Measurements from ENCODE around the gene KRTAP10-11.

Gene KRTAP10-11

GRCh38 chr21:44671911-44672310 is 25.7 kb downstream of the KRTAP10-11 start:
- H3K4me1 ChIP-seq (ENCODE audit: control insufficient read depth in 2 of 2, insufficient read depth in 1 of 2, low read depth in 1 of 2, low read length in 2 of 2): no peaks in the 10 kb centered on the region
- no peak for DNase-seq (ENCODE audit: low spot score)
- H4K91ac ChIP-seq (ENCODE audit: low read depth, low read length, poor library complexity): no peak overlapping the region
- no peaks in the 10 kb centered on the region for H3K79me1 ChIP-seq (ENCODE audit: low read depth, low read length)
- H3K4me3 ChIP-seq (ENCODE audit: low read length in 2 of 2): no peak overlapping the region
- H3K4ac ChIP-seq (ENCODE audit: low read length): no peak overlapping the region
- H3K18ac ChIP-seq (ENCODE audit: low read length): no peak overlapping the region
- no peak overlapping the region for H2BK12ac ChIP-seq (ENCODE audit: low read length)
- H3K14ac ChIP-seq (ENCODE audit: low read length): no peak overlapping the region
- H2AK5ac ChIP-seq (ENCODE audit: low read depth, low read length): no peak overlapping the region
- no peak overlapping the region for H2BK5ac ChIP-seq (ENCODE audit: low read length)
- no peak overlapping the region for H3K9ac ChIP-seq (ENCODE audit: low read depth, low read length, poor library complexity)
- H2BK15ac ChIP-seq (ENCODE audit: low read length): no peak overlapping the region
- H3K27ac ChIP-seq (replicated peaks; ENCODE audit: low read length): no peak overlapping the region
- H3K4me2 ChIP-seq (ENCODE audit: insufficient read depth, low read length, poor library complexity, severe bottlenecking): no peak overlapping the region
- H3K9me3 ChIP-seq (replicated peaks in 1 of 2; ENCODE audit: control insufficient read depth in 2 of 2, insufficient read depth in 1 of 2, low read depth in 1 of 2, low read length in 2 of 2): peaks cover 18 to 25% of the 10 kb centered on the region in 2 donors
- no peak overlapping the region for H4K8ac ChIP-seq (ENCODE audit: low read depth, low read length)
- no peaks in the 10 kb centered on the region for H3K36me3 ChIP-seq (replicated peaks in 1 of 2; ENCODE audit: control insufficient read depth in 2 of 2, insufficient read depth in 2 of 2, low read length in 2 of 2)
- H2BK120ac ChIP-seq (ENCODE audit: low read depth, low read length): no peak overlapping the region
- peaks cover 0 to 6% (median 0%) of the 10 kb centered on the region in 3 experiments for H3K27me3 ChIP-seq (ENCODE audit: control insufficient read depth in 3 of 3, insufficient read depth in 3 of 3, low read depth in 1 of 3, low read length in 3 of 3)
- H2AFZ ChIP-seq (ENCODE audit: low read length): no peak overlapping the region
- H3K23ac ChIP-seq (ENCODE audit: low read depth, low read length, poor library complexity): no peak overlapping the region
- WGBS, 2 donors (ENCODE audit: extremely low coverage in 2 of 2, insufficient read length in 2 of 2, insufficient replicate concordance in 1 of 2): no CpG with 5 or more reads among the region's 1 CpG

DNA sequence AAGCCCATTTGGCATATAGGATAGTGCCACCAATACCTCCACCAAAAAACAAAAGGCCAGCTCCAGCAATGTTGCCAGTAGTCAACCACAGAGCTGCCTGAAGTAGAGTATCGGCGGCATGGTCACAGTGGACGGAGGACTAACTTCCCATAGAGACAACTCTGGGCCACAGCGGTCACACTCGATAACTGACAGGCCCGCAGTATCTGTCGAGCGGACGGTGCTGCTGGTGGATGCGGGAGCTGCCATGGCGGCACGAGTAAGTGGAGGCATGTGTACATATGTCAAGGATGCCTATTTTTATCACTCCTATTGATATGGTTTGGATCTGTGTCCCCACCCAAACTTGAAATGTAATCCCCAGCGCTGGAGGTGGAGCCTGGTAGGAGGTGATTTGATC is 31.7 kb downstream of the KRTAP10-11 start:
- no peak for DNase-seq (ENCODE audit: low spot score)
- H2BK15ac ChIP-seq (ENCODE audit: low read length): no peak overlapping the region
- H4K8ac ChIP-seq (ENCODE audit: low read depth, low read length): no peak overlapping the region
- no peak overlapping the region for H2BK5ac ChIP-seq (ENCODE audit: low read length)
- H2BK120ac ChIP-seq (ENCODE audit: low read depth, low read length): no peak overlapping the region
- no CpG with 5 or more reads among the region's 13 CpGs for WGBS, 2 donors (ENCODE audit: extremely low coverage in 2 of 2, insufficient read length in 2 of 2, insufficient replicate concordance in 1 of 2)
- no peaks in the 10 kb centered on the region for H3K79me1 ChIP-seq (ENCODE audit: low read depth, low read length)
- H3K4me1 ChIP-seq (ENCODE audit: control insufficient read depth in 2 of 2, insufficient read depth in 1 of 2, low read depth in 1 of 2, low read length in 2 of 2): no peaks in the 10 kb centered on the region
- no peak overlapping the region for H3K27ac ChIP-seq (replicated peaks; ENCODE audit: low read length)
- H4K91ac ChIP-seq (ENCODE audit: low read depth, low read length, poor library complexity): no peak overlapping the region
- no peak overlapping the region for H3K23ac ChIP-seq (ENCODE audit: low read depth, low read length, poor library complexity)
- no peak overlapping the region for H3K18ac ChIP-seq (ENCODE audit: low read length)
- H3K14ac ChIP-seq (ENCODE audit: low read length): no peak overlapping the region
- H3K4ac ChIP-seq (ENCODE audit: low read length): no peak overlapping the region
- no peak overlapping the region for H2AFZ ChIP-seq (ENCODE audit: low read length)
- H2AK5ac ChIP-seq (ENCODE audit: low read depth, low read length): no peak overlapping the region
- no peaks in the 10 kb centered on the region for H3K36me3 ChIP-seq (replicated peaks in 1 of 2; ENCODE audit: control insufficient read depth in 2 of 2, insufficient read depth in 2 of 2, low read length in 2 of 2)
- H3K9ac ChIP-seq (ENCODE audit: low read depth, low read length, poor library complexity): no peak overlapping the region
- no peak overlapping the region for H3K4me3 ChIP-seq (ENCODE audit: low read length in 2 of 2)
- H3K27me3 ChIP-seq (ENCODE audit: control insufficient read depth in 3 of 3, insufficient read depth in 3 of 3, low read depth in 1 of 3, low read length in 3 of 3): peaks cover 0 to 15% (median 0%) of the 10 kb centered on the region in 3 experiments
- no peak overlapping the region for H2BK12ac ChIP-seq (ENCODE audit: low read length)
- no peak overlapping the region for H3K4me2 ChIP-seq (ENCODE audit: insufficient read depth, low read length, poor library complexity, severe bottlenecking)
- H3K9me3 ChIP-seq (replicated peaks in 1 of 2; ENCODE audit: control insufficient read depth in 2 of 2, insufficient read depth in 1 of 2, low read depth in 1 of 2, low read length in 2 of 2): no peaks in the 10 kb centered on the region

GRCh38 chr21:44681152-44681551 is 34.9 kb downstream of the KRTAP10-11 start:
- no peak overlapping the region for H4K91ac ChIP-seq (ENCODE audit: low read depth, low read length, poor library complexity)
- H3K79me1 ChIP-seq (ENCODE audit: low read depth, low read length): no peaks in the 10 kb centered on the region
- no peaks in the 10 kb centered on the region for H3K9me3 ChIP-seq (replicated peaks in 1 of 2; ENCODE audit: control insufficient read depth in 2 of 2, insufficient read depth in 1 of 2, low read depth in 1 of 2, low read length in 2 of 2)
- no peak overlapping the region for H3K4ac ChIP-seq (ENCODE audit: low read length)
- no peak for DNase-seq (ENCODE audit: low spot score)
- H3K4me2 ChIP-seq (ENCODE audit: insufficient read depth, low read length, poor library complexity, severe bottlenecking): no peak overlapping the region
- H3K14ac ChIP-seq (ENCODE audit: low read length): peak overlapping the region; percentile 51
- H3K18ac ChIP-seq (ENCODE audit: low read length): peak overlapping the region; percentile 80
- H2BK15ac ChIP-seq (ENCODE audit: low read length): no peak overlapping the region
- H3K36me3 ChIP-seq (replicated peaks in 1 of 2; ENCODE audit: control insufficient read depth in 2 of 2, insufficient read depth in 2 of 2, low read length in 2 of 2): no peaks in the 10 kb centered on the region
- peaks cover 0 to 17% (median 0%) of the 10 kb centered on the region in 3 experiments for H3K27me3 ChIP-seq (ENCODE audit: control insufficient read depth in 3 of 3, insufficient read depth in 3 of 3, low read depth in 1 of 3, low read length in 3 of 3)
- H2AK5ac ChIP-seq (ENCODE audit: low read depth, low read length): no peak overlapping the region
- no peak overlapping the region for H2BK120ac ChIP-seq (ENCODE audit: low read depth, low read length)
- H2BK12ac ChIP-seq (ENCODE audit: low read length): no peak overlapping the region
- H3K23ac ChIP-seq (ENCODE audit: low read depth, low read length, poor library complexity): no peak overlapping the region
- peaks cover 0 to 2% of the 10 kb centered on the region in 2 donors for H3K4me1 ChIP-seq (ENCODE audit: control insufficient read depth in 2 of 2, insufficient read depth in 1 of 2, low read depth in 1 of 2, low read length in 2 of 2)
- no CpG with 5 or more reads among the region's 11 CpGs for WGBS, 2 donors (ENCODE audit: extremely low coverage in 2 of 2, insufficient read length in 2 of 2, insufficient replicate concordance in 1 of 2)
- H4K8ac ChIP-seq (ENCODE audit: low read depth, low read length): no peak overlapping the region
- H3K9ac ChIP-seq (ENCODE audit: low read depth, low read length, poor library complexity): no peak overlapping the region
- H3K4me3 ChIP-seq (ENCODE audit: low read length in 2 of 2): no peak overlapping the region
- H3K27ac ChIP-seq (replicated peaks; ENCODE audit: low read length): no peak overlapping the region
- no peak overlapping the region for H2BK5ac ChIP-seq (ENCODE audit: low read length)
- no peak overlapping the region for H2AFZ ChIP-seq (ENCODE audit: low read length)

DNA sequence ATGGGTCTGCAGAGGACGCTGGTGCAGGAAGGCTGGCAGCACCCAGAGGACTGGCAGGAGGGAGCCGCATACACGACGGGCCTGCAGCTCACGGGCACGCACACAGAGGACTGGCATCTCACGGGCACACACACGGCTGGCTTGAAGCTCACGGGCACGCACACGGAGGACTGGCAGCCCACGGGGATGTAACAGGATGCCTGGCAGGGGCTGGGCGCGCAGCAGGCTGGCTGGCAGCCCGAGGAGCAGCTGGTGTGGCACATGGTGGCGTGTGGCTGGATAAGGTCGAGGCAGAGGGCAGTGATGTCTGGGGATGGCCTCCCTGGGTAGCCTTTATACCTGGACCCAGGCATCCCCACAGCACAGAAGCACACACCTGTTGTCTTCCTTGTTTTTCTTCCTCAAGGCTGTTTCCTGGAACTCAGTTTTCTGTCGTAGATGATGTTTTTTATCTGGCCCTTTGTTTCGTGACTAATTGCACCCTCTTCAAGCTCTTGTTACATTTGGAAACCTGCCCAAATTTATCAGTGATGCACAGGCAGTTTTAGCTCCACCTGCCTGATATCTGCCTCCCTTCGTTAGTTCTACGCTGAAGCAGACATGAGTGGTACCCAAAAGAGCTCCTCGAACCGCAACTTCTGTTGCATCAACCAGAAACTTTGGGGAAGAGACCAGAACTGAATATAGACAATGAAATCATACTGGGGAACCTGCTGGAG is 35.8 kb downstream of the KRTAP10-11 start, which contains the start of gene KRTAP12-1:
KRTAP12-1 (minus strand) TSS at position 303 of the 719 bp plus-strand sequence; CDS start at position 263, 40 bp downstream.
- Histone ChIP-seq H2AK5ac (ENCODE audit: low read depth, low read length) (peak within 1 kb of the TSS; percentile 62), H2BK120ac (ENCODE audit: low read depth, low read length) (peak within 1 kb of the TSS; percentile 19), H3K4ac (ENCODE audit: low read length) (no peak within 1 kb of the TSS), H3K36me3 (replicated peaks in 1 of 2; ENCODE audit: control insufficient read depth in 2 of 2, insufficient read depth in 2 of 2, low read length in 2 of 2) (no peaks in the 10 kb centered on the region), H3K79me1 (ENCODE audit: low read depth, low read length) (no peaks in the 10 kb centered on the region), H2BK5ac (ENCODE audit: low read length) (no peak within 1 kb of the TSS), H2BK15ac (ENCODE audit: low read length) (peak within 1 kb of the TSS; percentile 16), H3K9me3 (replicated peaks in 1 of 2; ENCODE audit: control insufficient read depth in 2 of 2, insufficient read depth in 1 of 2, low read depth in 1 of 2, low read length in 2 of 2) (no peaks in the 10 kb centered on the region), H3K14ac (ENCODE audit: low read length) (peak within 1 kb of the TSS; percentile 51), H3K4me3 (ENCODE audit: low read length in 2 of 2) (no peak within 1 kb of the TSS), H4K91ac (ENCODE audit: low read depth, low read length, poor library complexity) (no peak within 1 kb of the TSS), H3K23ac (ENCODE audit: low read depth, low read length, poor library complexity) (no peak within 1 kb of the TSS), H2BK12ac (ENCODE audit: low read length) (peak within 1 kb of the TSS; percentile 19), H3K18ac (ENCODE audit: low read length) (peak within 1 kb of the TSS; percentile 80), H3K4me1 (ENCODE audit: control insufficient read depth in 2 of 2, insufficient read depth in 1 of 2, low read depth in 1 of 2, low read length in 2 of 2) (peaks cover 5 to 9% of the 10 kb centered on the region in 2 donors), H3K9ac (ENCODE audit: low read depth, low read length, poor library complexity) (peak within 1 kb of the TSS; percentile 70), H3K27ac (replicated peaks; ENCODE audit: low read length) (no peak within 1 kb of the TSS), H2AFZ (ENCODE audit: low read length) (no peak within 1 kb of the TSS), H3K4me2 (ENCODE audit: insufficient read depth, low read length, poor library complexity, severe bottlenecking) (no peak within 1 kb of the TSS), H4K8ac (ENCODE audit: low read depth, low read length) (no peak within 1 kb of the TSS), H3K27me3 (ENCODE audit: control insufficient read depth in 3 of 3, insufficient read depth in 3 of 3, low read depth in 1 of 3, low read length in 3 of 3) (peaks cover 0 to 14% (median 0%) of the 10 kb centered on the region in 3 experiments)
- DNase-seq (ENCODE audit: low spot score): no peak
- WGBS, 2 donors (ENCODE audit: extremely low coverage in 2 of 2, insufficient read length in 2 of 2, insufficient replicate concordance in 1 of 2): no CpG with 5 or more reads among the region's 23 CpGs
